GM18517 (cell line): ENCODE results near the gene DDA1.
"Not testable (repeated sequence)": the region's sequence is repeated elsewhere in the genome, so short reads cannot be mapped to it uniquely, and the experiment has no call there.

Source experiments
- ATAC-seq: cut with Tn5 transposase; IDR thresholded peaks from one replicate; pipeline ENCODE4 v1.9.1; 2021; ENCODE audit warnings: mild to moderate bottlenecking, moderate library complexity; ENCODE audit not compliant: unreplicated experiment

DDA1 gene

GRCh38 chr19:17286752-17287151 lies 22.6 kb upstream of the DDA1 start:
- ATAC-seq: no peak

DNA sequence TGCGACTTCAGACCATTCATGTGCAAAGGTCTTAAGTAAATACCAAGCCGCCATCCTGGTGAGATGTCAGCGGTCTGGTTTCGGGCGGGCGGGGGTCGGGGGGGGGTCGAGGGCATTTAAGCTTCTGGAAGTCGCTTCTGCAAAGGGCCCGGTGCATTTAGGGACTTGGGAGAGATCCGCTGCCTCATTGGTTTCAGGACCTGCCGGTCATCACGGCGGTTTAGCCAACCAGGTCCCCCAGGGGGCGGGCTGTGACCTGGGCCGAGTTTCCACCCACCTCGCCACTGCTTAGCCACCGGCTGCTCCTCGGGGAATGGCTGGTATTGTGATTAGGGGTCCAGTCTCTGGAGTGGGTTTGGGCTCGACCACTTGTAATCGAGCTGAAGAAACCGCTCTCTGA lies 19.9 kb upstream of the DDA1 start:
- no peak for ATAC-seq

DNA sequence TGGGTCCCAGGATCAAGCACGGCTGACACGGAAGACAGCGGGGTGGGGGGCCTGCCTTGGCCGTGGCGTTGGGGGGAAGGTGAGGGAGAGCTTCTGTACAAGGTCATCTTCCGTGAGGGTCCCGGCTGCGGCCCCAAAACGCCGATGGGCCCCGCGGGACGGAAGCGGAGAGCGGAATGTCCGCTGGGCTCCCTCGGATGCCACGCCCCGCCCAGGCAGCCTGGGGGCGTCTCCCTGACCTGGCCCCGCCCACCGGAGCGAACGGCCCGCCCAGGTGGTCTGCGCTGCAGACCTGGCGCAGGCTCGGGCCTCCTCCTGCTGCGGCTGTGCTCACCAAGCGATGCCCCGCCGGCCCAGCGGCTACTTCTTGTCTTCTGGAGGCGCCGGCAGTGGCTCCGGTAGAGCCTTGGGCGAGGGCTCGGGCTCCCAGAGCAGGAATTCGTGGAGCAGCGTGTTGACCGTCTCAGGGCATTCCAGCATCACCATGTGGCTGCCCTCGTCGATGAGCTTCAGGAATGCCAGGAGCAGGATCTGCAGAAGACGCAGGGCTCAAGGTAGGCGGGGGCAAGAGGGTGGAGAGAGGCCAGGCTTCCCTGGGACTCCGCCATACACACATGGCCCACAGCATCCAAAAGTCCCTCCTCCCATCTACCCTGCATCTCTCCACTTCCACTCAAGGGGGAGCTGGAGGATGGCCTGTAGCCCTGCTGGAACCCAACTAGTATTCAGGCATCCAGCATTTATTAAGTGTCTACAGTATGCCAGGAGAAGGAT lies 16.9 kb upstream of the DDA1 start:
- ATAC-seq: peak; percentile 85

DNA sequence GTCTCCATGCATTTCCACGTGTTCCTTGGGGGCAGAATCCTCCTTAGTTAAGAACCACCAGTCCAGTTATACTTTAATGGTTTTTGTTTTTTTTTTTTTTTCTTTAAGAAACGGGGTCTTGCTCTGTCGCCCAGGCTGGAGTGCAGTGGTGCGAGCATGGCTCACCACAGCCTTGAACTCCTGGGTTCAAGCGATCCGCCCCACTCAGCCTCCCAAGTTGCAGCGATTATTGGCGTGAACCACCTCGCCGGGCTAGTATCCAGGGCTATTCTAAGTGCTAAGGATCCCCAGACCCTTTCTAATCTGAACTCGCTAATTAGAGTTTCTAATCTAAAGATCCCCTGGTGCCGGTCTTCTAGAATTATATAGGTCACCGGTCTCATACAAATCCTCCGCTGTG lies 15.8 kb upstream of the DDA1 start:
- no peak for ATAC-seq

- no peak for ATAC-seq
Measured at GRCh38 chr19:17294051-17294891, 15.1 kb upstream of the DDA1 start.

DNA sequence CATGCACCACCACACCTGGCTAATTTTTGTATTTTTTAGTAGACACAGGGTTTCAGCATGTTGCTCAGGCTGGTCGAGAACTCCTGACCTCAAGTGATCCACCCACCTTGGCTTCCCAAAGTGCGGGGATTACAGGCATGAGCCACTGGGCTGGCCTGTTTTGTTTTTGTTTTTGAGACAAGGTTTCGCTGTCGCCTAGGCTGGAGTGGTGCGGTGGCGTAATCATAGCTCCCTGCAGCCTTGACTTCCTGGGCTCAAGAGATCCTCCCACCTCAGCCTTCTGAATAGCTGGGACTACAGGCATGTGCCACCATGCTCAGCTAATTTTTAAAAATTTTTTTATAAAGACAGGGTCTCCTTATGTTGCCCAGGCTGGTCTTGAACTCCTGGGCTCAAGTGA lies 13.8 kb upstream of the DDA1 start:
- not testable (repeated sequence) for ATAC-seq

- no peak for ATAC-seq
Measured at GRCh38 chr19:17296273-17296672, 13.1 kb upstream of the DDA1 start.

DNA sequence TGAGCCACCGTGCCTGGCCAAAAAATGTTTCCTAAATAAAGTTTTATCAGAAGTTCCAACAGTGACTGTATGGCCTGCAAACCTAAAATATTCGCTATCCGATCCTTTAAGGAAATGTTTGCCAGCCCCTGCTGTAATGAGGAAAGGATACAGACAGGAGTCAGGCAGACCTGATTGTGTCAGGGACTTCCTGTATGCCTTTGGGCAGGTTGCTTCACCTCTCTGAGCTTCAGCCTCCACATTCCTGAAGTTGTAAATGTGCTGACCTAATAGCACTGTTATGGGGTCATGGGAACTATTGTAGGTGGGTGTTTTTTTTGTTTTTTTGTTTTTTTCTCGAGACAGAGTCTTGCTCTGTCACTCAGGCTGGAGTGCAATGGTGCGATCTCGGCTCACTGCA lies 12.4 kb upstream of the DDA1 start:
- no peak for ATAC-seq

- no peak for ATAC-seq
Measured at GRCh38 chr19:17300992-17301619, 8.3 kb upstream of the DDA1 start.

GRCh38 chr19:17302391-17303166 lies 6.8 kb upstream of the DDA1 start:
- no peak for ATAC-seq

DNA sequence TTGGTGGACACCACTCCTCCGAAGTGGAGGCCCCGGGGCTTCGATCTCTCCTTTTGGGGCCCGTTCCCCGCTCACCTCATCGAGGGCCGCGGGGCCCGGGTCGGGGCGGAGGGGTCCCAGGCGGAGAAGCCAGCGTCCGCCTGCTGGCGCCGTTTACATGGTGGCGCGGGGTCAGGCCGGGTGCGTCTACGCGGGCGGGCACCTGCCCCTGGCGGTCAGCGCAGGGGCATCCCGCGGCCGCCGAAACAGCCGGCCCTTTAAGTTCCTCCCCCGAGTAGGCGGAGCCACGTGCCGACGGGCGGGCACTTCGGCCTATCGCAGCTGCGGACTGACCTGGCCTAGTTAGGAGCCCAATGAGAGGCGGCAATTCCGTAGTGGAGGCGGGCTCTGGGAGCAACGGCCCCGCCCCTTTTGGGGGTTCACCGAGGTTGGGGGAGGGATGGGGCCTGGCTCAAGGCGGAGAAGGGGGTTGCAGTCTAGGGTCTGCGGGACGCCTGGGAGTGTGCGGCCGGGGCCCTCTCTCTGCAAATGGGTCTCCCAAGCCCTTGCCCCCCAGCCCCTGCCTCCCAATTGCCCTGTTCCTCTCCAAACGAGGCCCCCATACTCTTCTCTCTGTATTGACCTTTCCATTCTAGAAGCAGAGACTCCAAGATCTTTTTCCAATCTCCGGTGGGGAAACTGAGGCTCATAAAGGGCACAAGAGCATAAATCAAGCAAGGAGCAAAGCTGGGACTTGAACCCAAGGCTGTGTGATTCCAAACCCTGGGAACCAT lies 6.0 kb upstream of the DDA1 start, which contains the start of gene ABHD8:
ABHD8 (minus strand) TSS at position 259 of the 773 bp plus-strand sequence. CDS start 1,809 bp downstream, outside the sequence.
- peak; percentile 48 for ATAC-seq

- ATAC-seq: no peak
Measured at GRCh38 chr19:17303940-17304267, 5.5 kb upstream of the DDA1 start.

- ATAC-seq: no peak
Measured at GRCh38 chr19:17304386-17305215, 4.8 kb upstream of the DDA1 start.

GRCh38 chr19:17305216-17305516 lies 4.2 kb upstream of the DDA1 start:
- ATAC-seq: no peak

DNA sequence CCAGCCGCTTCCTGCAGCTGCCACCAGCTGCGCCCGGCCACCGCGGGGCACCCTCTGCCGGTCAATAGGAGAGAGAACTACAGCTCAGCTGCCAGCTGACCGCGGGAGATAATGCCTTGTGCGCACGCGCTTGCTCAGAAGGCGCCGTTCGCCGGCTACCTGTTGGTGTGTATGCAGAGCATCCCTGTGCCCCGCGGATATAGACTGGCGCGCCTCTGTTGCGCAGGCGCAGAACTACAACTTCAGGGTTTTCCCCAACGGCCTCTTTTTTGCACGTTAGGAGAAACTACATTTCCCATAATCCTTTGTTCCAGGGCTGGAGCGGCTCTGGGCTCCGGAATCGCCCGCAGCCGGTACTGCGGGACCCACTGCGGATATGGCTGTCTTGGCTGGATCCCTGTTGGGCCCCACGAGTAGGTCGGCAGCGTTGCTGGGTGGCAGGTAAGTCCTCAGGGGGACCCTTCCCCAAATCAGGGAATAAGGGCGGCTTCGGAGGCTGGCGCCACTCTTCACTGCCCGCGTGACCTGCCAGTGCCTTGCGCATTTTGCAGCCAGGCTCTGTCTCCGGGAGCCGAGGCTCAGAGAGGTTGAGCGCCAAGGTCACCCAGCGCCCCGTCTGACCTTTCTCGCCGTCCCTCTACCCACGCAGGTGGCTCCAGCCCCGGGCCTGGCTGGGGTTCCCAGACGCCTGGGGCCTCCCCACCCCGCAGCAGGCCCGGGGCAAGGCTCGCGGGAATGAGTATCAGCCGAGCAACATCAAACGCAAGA lies 3.7 kb upstream of the DDA1 start, which contains the start of gene MRPL34:
MRPL34 (plus strand) TSS at position 356 of the 768 bp plus-strand sequence; CDS start at position 377, 21 bp downstream.
- peak; percentile 72 for ATAC-seq

- ATAC-seq: no peak
Measured at GRCh38 chr19:17306285-17306714, 3.1 kb upstream of the DDA1 start.

DNA sequence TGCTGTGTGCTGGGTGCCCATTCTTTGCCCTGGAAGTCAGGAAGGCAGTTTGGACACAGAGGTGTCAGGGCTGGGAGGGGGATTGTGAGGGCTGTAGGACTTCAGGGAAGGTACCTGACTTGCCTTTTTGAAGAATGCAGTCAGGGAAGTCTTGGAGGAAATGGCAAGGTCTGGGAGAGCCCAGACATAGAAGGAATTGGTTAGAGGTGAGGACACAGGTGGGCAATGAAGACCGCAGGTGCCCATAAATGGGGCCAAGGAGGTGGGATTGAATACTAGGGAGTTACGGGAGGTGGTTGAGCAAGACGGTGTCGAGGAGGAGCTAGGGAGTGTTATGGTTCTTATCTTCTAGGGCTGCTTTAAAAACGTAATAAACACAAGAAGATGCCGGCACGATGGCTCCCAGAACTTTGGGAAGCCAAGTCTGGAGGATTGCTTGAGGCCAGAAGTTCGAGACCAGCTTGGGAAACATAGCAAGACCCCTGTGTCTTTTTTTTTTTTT lies 1.4 kb upstream of the DDA1 start:
- no peak for ATAC-seq

GRCh38 chr19:17309965-17310461 lies 650 bp downstream of the DDA1 start:
- no peak for ATAC-seq
